GM19240 (cell line): ENCODE data around the gene ZNF674.
"Not testable (repeated sequence)": the region's sequence is repeated elsewhere in the genome, so short reads cannot be mapped to it uniquely, and the experiment has no call there.

Source experiments
- DNase-seq: peaks from one replicate; pipeline ENCODE4 v3.0.0; 2011; ENCODE audit warnings: low spot score; ENCODE audit not compliant: insufficient read length

Gene ZNF674

GRCh38 chrX:46571423-46572339 lies 26.5 kb upstream of the ZNF674 start:
- DNase-seq = no peak

GRCh38 chrX:46569621-46570020 lies 24.4 kb upstream of the ZNF674 start:
- no peak for DNase-seq

GRCh38 chrX:46567388-46567787 lies 22.2 kb upstream of the ZNF674 start:
- DNase-seq = no peak

- DNase-seq = peak; percentile 38
These were observed 16.8 kb upstream of the ZNF674 start for GRCh38 chrX:46561824-46562657.

- no peak for DNase-seq
These were observed 13.8 kb upstream of the ZNF674 start for GRCh38 chrX:46559062-46559461.

GRCh38 chrX:46554942-46555341 lies 9.7 kb upstream of the ZNF674 start:
- no peak for DNase-seq

GRCh38 chrX:46553935-46554334 lies 8.7 kb upstream of the ZNF674 start:
- DNase-seq = no peak

- no peak for DNase-seq
These were observed 6.4 kb upstream of the ZNF674 start for GRCh38 chrX:46551494-46552128.

GRCh38 chrX:46549914-46550313 lies 4.7 kb upstream of the ZNF674 start:
- DNase-seq = no peak

- no peak for DNase-seq
These were observed 2.6 kb upstream of the ZNF674 start for GRCh38 chrX:46547857-46548256.

- not testable (repeated sequence) for DNase-seq
These were observed 694 bp downstream of the ZNF674 start for GRCh38 chrX:46544527-46544926.

- no peak for DNase-seq
These were observed 1.8 kb downstream of the ZNF674 start for GRCh38 chrX:46543441-46543840.

GRCh38 chrX:46531442-46531841 lies 13.8 kb downstream of the ZNF674 start:
- no peak for DNase-seq

GRCh38 chrX:46530404-46530908 lies 14.8 kb downstream of the ZNF674 start:
- DNase-seq = not testable (repeated sequence)

GRCh38 chrX:46529740-46530403 lies 15.3 kb downstream of the ZNF674 start:
- DNase-seq = not testable (repeated sequence)

GRCh38 chrX:46528640-46529039 lies 16.6 kb downstream of the ZNF674 start:
- DNase-seq = not testable (repeated sequence)

- DNase-seq = no peak
These were observed 39.1 kb downstream of the ZNF674 start for GRCh38 chrX:46506076-46506475.

GRCh38 chrX:46502848-46503247 lies 42.4 kb downstream of the ZNF674 start:
- DNase-seq = no peak

GRCh38 chrX:46500054-46500453 lies 45.2 kb downstream of the ZNF674 start:
- DNase-seq = no peak

- no peak for DNase-seq
These were observed 56.5 kb downstream of the ZNF674 start for GRCh38 chrX:46488712-46489111.

GRCh38 chrX:46485897-46486296 lies 59.3 kb downstream of the ZNF674 start:
- DNase-seq = no peak
